T follicular helper cell (primary cell): ENCODE results near the gene COL4A6.
"Not testable (repeated sequence)": the region's sequence is repeated elsewhere in the genome, so short reads cannot be mapped to it uniquely, and the experiment has no call there.

Experiments used
- DNase-seq: peaks from one replicate; pipeline ENCODE4 v3.0.0-alpha.2; 2020; ENCODE audit warnings: low read depth

COL4A6 gene

DNA sequence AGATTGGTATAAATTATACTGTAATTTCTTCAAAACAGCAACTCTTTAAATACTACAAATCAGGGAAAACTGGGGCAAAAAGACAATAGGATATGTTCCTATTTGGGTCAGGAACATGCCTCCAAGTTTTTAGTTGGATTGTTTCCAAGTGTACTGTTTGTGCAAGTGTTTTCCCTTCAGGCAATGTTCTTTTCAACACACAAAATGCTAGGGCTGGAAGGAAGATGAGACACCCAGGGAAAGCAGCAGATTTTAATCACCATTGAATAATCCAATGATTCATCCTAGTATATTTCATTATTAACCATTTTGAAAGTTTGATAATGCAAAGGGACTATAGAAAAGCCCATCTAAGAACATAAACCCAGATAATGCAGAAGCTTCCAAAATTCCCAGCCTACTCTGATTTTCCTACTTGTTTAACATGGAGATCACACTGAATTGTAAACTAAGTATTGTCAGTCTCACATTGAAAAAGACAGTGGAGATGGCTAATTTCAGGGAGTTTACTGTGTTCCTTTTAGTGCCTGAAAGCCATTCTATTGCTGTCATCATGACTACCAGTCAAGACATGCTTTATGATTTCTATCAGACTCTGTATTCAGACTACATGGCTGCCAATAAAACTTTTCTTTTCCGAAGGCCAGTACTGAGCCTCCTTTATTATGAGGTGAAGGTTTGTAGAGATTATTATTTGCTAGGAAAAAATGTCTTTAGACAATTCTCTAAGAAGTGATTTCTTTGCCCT is 38.6 kb downstream of the COL4A6 start:
- no peak for DNase-seq

- DNase-seq, result no peak
Observed at GRCh38 chrX:108397627-108398391, 40.4 kb downstream of the COL4A6 start.

DNA sequence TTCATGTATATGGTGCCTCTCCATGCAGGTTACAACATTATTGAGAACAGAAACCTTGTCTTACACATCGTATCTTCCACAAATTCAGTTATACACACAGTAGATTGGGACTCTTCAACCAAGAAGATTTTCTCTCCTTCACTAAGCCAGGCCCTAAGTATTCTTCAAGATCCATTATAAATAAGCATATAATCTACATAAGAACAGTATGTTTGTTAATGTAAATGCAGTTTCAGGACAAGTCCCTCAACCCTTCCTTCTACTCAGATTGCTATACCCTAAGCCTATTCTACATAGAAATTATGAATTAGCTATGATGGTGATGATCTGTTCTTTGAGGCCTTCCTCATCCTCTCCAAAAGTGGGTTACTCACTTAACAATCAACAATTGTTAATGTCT is 41.2 kb downstream of the COL4A6 start:
- DNase-seq, result no peak

DNA sequence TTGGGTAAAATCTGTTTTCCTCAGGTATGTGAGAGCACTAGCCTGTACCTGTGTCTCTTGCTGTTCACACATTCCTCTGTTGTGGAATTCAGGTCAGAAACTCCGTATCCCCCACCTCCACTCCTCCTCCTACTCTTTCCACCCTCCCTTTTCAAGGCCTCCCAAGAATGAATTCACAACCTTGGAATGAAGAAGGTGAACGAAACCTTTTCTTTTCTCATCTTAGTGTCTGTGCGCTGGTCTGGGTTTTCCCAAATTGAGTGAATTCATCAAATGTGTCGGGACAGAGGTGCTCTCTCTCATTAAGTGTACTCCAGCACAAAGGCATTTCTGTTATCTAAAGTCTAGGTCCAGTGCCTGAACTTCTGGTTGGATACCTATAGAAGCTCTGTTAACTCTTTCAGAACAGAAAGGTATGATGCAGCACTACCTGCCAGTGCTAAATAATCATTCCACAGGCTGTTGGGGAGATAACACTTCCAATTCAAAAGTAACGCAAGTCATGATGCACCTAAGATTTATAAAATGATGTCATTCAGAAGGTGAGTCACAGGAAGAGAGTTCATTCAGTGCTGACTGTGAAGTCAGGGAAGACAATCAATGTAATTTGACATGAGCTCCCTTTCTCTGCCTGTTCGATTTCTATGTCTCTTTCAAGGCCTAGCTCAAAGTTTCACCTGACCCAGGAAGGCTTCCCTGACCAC is 41.9 kb downstream of the COL4A6 start:
- no peak for DNase-seq

GRCh38 chrX:108390976-108391717 is 47.1 kb downstream of the COL4A6 start:
- not testable (repeated sequence) for DNase-seq

DNA sequence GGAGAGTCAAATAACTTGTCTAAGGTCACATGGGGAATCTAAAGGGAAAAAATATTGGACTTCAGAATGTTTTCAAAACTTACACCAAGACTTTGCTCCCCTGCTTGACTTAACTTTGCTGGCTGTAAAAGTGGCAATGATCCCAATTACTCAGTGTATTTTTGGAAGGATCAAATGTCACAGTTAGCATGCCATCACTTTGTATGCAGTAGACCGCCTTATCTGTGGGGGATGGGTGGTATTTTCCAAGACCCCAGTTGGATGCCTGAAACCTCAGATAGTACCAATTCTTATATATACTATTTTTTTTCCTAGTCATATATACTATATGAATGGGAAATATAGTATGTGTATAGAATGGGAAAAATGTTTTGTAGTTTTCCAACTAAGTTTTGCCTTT is 53.4 kb downstream of the COL4A6 start:
- DNase-seq, result no peak

GRCh38 chrX:108380222-108380621 is 58.0 kb downstream of the COL4A6 start:
- DNase-seq, result no peak

GRCh38 chrX:108376821-108377220 is 61.4 kb downstream of the COL4A6 start:
- DNase-seq, result not testable (repeated sequence)

GRCh38 chrX:108375591-108375990 is 62.6 kb downstream of the COL4A6 start:
- not testable (repeated sequence) for DNase-seq

DNA sequence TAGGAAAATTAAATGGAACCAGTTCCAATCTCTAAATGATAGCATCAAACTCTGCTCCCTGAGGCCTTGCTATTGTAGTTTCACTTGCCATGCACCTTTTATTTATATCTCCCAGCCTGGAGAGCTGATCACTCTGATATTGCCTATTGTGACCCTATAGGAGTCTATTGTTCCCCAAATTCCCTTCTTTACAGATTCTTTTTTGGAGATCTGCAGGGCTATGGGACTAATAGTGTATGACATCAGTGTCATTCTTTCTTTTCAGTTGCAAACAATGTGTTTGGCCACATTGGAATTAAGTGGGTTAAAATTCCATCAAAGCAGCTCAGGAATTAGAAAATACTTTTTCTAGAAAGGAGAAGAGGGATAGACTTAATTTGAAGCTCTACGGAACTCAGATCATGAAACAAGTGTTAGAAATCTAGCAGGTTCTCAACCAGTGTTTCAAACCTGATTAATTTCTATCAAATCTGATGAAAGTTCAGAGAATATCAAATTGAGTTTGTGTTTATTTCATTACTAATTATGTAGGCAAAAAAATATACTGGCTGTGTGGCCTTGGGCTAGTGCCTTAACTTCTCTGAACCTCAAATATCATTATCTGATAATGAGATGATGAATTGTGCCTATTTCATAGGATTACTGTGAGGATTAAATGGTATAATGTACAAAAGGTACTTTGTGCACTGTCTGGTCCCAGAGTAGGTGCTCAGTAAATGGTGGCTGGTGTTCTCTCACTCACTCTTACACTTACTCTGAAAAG is 71.4 kb downstream of the COL4A6 start:
- DNase-seq, result no peak

DNA sequence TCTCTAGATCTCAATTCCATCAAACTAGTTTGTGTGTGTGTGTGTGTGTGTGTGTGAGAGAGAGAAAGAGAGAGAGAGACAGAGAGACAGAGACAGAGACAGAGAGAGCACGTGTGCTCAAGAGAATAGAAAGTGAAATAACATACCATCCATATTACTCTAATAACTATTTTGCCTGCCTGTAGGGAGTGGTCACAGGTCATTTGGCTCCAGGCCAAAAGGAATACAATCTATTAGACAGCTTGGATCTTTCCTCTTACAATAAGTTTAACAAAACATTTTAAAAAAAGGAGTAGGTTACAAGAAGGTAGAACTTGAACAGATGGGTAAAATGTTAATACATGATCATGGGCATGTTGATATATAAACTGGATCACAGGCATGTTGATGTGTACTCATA is 76.2 kb downstream of the COL4A6 start:
- no peak for DNase-seq

GRCh38 chrX:108361316-108361715 is 76.9 kb downstream of the COL4A6 start:
- DNase-seq, result no peak

- DNase-seq, result no peak
Observed at GRCh38 chrX:108359806-108360602, 78.2 kb downstream of the COL4A6 start.

- DNase-seq, result no peak
Observed at GRCh38 chrX:108353452-108353851, 84.8 kb downstream of the COL4A6 start.

DNA sequence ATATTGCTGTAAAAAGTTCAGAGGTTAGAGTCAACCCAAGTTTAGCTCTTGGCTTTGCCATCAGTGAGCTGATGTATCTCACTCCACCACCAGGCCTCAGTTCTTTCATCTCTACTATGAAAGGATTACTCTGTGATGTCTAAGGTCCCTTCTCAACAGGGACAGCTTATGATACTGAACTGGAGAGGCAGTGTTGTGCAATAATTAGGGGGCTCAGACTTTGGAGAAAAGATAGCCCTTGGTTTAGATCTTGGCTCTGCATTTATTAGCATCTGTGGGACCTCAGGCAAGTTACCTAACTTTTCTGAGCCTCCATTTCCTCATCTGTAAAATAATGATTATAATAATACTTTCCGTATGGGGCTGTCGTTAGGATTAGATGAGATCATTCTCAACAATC is 89.0 kb downstream of the COL4A6 start:
- DNase-seq, result no peak

GRCh38 chrX:108348525-108348924 is 89.7 kb downstream of the COL4A6 start:
- DNase-seq, result no peak

DNA sequence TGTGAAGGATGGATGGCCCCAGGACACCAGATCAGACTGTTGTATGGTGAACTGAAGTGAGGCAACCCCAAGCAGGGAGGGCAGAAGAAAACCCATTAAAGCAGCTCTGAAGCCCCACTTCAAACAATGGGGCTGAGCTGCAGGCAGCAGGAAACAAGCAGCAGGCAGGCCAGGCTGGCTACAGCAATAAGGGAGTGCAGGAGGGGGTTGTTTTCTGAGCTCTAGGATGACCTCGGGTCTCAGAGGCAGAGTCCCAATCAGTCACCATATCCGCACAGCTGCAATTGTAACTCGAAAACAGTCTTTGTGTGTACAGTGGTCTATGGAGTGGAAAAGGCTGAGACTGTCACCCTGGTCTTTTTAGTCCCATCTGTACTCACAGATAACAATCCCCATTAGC is 90.4 kb downstream of the COL4A6 start:
- DNase-seq, result no peak

DNA sequence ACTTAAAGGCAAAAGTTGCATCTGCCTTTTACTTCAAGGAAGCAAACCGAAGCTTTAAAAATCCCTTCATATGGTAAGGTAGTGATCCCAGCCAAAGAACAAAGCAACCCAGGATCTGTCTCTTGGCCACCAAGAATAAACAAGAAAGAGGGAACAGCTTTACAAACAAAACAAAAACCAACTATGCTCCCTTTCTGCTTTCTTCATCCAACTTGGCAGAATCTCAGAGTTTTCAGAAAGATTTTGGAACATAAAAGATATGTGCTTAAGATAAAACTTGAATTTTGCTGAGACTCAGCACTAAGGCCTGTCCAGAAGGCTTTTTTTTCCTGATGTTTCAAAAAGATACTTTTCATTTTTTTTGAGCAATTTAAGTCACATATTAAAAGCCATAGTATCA is 94.0 kb downstream of the COL4A6 start:
- DNase-seq, result no peak

GRCh38 chrX:108341947-108342346 is 96.3 kb downstream of the COL4A6 start:
- no peak for DNase-seq

- no peak for DNase-seq
Observed at GRCh38 chrX:108332281-108332680, 105.9 kb downstream of the COL4A6 start.
